ENCODE data around the gene ORMDL3.

The ORMDL3 gene

DNA sequence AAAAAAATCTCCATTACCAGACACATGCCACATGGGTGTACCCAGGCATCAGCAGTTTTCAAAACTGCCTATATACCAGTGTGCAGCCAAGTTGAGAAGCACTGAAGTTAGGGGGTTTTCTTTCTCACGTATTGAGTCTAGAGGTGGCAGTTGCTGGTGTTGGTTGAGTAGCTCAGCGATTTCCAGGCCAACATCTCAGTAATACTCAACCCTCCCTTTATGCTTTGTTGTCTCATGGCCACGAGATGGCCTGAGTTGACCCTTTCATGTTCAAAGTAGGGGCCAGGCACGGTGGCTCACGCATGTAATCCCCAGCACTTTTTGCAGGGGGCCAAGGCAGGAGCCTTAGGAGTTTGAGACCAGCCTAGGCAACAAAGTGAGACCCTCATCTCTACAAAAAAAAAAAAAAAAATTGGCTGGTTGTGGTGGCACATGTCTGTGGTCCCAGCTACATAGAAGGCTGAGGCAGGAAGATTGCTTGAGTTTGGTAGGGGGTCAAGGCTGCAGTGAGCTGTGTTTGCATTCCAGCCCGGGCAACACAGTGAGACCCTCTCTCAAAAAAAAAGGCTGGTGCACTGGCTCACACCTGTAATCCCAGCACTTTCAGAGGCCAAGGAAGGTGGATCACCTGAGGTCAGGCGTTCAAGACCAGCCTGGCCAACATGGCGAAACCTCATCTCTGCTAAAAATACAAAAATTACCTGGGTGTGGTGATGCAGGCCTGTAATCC lies 10.9 kb upstream of the ORMDL3 start:
- no peak for TF ChIP-seq CTCF (IDR thresholded peaks at IDR 0.05; ENCODE audit: low read depth, low read length)

DNA sequence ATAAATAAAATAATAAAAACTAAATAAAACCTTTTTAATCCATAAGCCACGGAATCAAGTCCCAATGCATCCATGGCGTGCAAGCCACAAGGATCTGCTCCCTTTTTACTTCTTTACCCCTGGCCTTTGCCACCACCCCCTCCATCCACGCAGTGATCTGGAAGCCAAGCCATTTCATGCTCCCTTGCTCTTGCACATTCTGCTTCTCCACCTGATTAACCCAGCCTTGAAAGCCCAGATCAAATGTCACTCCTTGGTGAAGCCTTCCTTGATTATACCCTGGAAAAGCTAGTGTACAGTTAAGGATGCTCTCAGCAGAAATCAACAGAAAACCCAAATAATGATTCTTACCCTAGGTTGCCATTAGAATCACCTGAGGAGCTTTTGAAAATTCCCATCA lies 10.0 kb upstream of the ORMDL3 start:
- no peak overlapping the region for H3K4me3 ChIP-seq (ENCODE audit: low read depth, low read length)
- no peak for TF ChIP-seq CTCF (IDR thresholded peaks at IDR 0.05; ENCODE audit: low read depth, low read length)

More for the DNA sequence above, 10.9 kb upstream of the ORMDL3 start:
- H3K4me3 ChIP-seq (ENCODE audit: low read depth, low read length) = no peak overlapping the region

GRCh38 chr17:39935909-39936308 lies 8.5 kb upstream of the ORMDL3 start:
- TF ChIP-seq CTCF (IDR thresholded peaks at IDR 0.05; ENCODE audit: low read depth, low read length) = no peak
- no peak overlapping the region for H3K4me3 ChIP-seq (ENCODE audit: low read depth, low read length)

DNA sequence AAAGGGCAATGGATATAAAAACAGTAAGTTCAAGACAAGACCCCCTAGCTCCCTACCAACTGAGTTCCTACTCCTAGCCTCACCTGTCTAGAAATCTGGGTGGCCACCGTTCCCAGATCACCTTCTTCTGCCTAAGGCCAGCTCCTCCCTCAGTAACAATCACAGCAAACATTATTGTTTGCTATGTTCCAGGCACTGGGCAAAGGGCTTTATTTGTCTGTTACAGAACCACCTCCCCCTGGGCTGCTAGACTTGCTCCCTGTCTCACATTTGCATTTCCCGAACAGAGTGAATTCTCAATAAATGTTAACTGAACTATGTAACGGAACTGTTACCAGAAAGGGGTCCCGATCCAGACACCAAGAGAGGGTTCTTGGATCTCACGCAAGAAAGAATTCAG lies 6.9 kb upstream of the ORMDL3 start:
- H3K4me3 ChIP-seq (ENCODE audit: low read depth, low read length) = no peak overlapping the region
- no peak for TF ChIP-seq CTCF (IDR thresholded peaks at IDR 0.05; ENCODE audit: low read depth, low read length)

- no peak for TF ChIP-seq CTCF (IDR thresholded peaks at IDR 0.05; ENCODE audit: low read depth, low read length)
- H3K4me3 ChIP-seq (ENCODE audit: low read depth, low read length) = no peak overlapping the region
These were observed 6.5 kb upstream of the ORMDL3 start for GRCh38 chr17:39933912-39934311.

- no peak overlapping the region for H3K4me3 ChIP-seq (ENCODE audit: low read depth, low read length)
- no peak for TF ChIP-seq CTCF (IDR thresholded peaks at IDR 0.05; ENCODE audit: low read depth, low read length)
These were observed 2.4 kb upstream of the ORMDL3 start for GRCh38 chr17:39929646-39930407.
